Renal pelvis (tissue), 4 donors: ENCODE results near the gene GMDS. TPM values are rescaled to one million over a fixed set of nuclear protein-coding genes. Genes with fewer than 3 reads are reported as not detected.
A peak's percentile ranks its signal among the peaks of the same experiment; 100 is the strongest.

Source experiments
- DNase-seq: peaks from one replicate; pipeline ENCODE4 v3.0.0-alpha.2; 2013
- polyA plus RNA-seq, 3 donors: library from polyadenylated mRNA; unstranded; fragments of 120-200 nt; gene quantifications; one replicate each; pipeline ENCODE4 v1.2.1, GENCODE V29; 2013; ENCODE audit not compliant: insufficient read length in 3 of 3

GMDS gene
- polyA plus RNA-seq, 3 donors, result 66.8 to 76.2 (median 68.5) TPM

DNA sequence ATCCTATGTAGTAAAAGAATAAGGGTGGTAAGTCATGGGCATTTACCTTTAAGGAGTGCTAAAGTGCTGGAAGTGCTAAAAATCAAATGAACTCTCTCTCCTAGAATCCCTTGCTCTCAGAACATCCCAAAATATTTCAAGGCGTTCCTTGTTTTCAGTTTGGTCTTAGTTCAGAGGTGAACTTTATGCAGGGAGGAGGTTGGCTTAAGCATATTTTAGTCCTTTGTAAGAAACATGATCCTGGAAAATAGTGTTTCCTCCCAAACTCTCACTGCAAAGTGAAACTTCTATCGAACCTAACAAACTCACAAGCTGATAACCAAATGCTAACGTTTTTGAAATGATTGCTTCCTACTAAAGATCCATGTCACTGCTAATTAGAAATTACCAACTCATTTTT is 404.3 kb downstream of the GMDS start:
- no peak for DNase-seq

- no peak for DNase-seq
Observed at GRCh38 chr6:1840491-1841121, 404.8 kb downstream of the GMDS start.

- no peak for DNase-seq
Observed at GRCh38 chr6:1839361-1839760, 406.0 kb downstream of the GMDS start.

DNA sequence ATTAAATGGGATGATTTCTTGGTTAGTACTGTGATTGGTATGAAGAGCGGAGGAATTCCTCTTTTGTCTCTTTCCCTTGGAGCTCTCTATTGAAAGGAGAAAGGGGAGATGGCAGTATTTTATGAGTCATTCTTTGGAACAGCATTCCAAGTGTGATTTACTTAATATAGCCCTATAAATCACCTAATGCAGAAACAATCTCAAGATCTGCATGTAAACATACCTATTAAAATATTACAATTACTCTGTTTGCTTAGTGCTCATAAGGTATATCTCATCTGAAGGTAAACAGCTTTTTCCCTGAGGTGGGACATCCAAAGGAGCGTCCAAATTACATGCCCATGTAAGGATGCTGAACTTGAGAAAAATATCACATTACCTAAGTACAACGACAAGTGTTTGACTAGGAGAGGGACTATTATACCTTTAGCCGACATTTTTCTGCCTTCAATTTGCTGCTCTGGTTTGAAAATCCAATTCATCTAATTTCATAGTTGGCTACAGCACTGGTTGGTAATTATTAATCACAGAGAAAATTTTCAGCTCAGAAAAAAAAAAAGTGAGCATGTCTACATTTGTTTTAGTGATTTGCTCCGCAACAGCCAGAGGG is 406.7 kb downstream of the GMDS start:
- no peak for DNase-seq

DNA sequence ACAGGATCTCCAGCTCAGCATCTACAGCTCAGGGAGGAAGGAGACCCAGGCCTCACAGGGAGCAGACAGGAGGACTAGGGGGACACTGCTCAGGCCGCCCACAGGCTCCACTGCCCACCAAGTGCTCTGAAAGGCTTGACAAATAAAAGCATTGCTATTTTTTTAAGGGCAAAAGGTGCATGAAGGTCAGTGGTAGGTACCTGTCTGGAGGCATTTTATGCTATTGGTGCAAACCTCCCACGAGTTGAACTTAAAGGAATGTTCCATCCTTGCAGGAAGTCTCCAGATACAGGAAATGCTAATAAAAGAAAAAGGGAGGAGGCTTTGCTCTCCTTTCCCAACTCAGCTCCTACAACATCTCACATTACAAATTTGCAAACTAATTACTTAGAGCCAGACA is 407.6 kb downstream of the GMDS start:
- no peak for DNase-seq

DNA sequence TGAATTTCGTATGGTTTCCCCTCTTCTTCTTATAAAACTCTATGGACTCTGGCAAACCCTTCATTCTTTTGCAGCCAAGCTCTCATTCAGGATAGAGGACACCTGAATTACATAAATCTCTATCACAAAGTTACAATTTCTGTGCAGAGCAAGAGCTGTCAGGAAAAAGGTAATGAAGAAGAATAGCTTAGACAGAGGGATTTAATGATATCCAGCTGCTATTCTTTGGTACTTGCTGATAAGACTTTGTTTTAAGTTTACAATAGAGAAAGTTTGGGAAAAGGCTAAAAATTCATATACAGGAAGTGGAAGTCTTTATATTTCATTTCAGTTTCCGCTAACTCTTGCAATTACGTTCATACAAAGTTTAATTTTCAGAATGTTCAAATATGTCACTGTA is 408.7 kb downstream of the GMDS start:
- no peak for DNase-seq

GRCh38 chr6:1834646-1835516 is 410.5 kb downstream of the GMDS start:
- no peak for DNase-seq

- DNase-seq, result peak; percentile 83
Observed at GRCh38 chr6:1834207-1834606, 411.2 kb downstream of the GMDS start.

DNA sequence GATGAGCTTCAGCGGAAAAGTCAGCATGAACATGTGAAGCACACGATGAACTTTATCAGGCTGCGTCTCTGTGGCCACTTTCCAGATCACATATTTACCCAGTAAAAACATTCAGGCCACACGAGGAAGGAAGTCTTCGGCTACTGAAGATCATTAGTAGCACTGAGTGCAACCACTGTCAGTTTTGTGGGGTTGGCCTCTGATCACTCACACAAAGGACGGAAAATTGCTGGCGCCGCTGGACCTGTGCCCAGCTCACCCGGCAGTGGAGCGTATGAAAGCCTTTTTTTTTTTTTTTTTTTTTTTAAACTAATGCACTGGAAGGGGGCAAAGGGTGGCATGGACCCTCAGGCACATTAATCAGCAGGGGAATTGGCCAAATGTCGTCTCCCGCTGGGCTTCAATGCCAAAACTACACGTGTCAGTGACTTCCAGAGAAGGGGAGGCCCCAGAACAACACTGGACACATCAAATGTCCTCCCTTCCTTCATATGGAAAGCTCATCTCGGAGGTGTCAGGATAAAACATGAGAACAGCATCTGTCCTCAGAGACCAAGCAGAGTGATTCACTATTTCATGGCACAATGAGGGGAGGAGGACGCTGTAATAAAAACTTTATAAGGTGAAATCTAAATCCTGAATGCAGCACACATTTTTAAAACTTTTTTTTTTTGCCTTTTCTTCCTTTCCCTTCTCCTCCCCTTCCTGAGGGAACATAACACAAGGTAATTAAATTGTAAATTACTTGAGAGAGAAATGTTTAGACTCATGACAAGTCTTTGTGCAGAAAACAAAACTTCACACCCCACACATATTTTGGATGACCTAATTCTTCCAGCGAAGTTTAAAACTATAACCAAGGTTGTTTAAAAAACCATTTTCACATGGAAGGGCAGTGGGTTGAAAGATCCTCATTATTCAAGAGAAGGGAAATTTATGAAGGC is 412.3 kb downstream of the GMDS start:
- DNase-seq, result peak; percentile 90

DNA sequence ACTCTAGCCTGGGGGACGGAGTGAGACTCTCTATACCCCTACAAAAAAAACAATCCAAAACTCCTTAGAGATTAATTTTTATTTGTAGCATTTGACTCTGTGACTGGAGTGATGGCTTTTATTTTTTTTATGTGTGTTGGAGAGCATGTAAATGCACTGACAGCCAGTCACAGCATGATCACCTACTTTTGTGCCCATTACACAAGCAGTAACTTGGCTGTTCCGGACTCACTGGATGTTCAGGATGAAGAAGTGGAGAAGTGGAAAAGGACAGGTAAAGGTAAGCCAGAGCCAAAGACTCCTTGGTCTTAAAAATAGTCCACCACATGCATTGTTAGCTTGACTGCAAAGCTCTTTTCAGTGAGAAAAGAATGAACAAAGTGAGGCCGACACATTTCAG is 413.0 kb downstream of the GMDS start:
- no peak for DNase-seq

DNA sequence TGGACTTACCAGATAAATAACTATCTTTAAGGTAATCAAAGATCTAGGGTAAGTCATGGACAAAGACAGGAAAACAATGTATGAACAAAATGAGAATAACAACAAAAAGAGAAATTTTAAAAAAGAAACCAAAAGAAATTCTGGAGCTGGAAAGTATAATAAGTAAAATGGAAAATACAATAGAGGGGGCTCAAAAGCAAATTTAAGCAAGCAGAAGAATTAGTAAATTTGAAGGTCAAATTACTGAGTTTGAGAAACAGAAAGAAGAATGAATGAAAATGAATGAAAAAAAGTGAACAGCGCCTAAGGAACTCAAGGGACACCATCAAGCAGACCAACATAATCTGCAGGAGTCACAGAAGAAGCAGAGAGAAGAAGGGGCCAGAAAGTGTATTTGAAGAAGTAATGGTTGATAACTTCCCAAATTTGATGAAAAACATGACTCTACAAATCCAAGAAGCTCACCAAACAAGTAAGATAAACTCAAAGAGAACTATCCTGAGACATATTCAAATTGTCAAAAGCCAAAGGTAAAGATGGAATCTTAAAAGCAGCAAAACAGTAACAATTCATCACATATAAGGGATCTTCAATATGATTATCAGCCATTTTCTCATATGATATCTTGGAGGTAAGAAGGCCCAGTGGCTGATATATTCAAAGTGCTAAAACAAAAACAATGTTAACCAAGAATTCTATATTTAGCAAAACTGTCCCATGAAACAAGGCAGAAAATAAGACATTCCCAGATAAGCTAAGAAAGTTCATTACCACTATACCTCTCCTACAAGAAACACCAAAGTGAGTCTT is 417.2 kb downstream of the GMDS start:
- DNase-seq, result no peak

DNA sequence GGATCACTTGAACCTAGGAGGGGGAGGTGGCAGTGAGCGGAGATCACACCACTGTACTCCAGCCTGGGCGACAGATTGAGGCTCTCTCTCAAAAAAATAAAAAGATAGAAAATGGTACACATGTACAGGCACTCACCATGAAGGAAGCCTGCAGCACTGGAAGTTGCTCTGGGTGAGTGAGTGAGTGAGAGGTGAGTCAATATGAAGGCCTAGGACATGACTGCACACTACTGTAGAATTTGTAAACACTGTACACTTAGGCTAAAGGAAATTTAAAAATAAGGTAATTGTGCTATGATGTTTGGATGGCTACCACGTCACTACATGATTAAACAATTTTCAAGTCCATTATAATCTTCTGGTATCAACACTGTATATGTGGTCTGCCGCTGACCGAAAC is 419.5 kb downstream of the GMDS start:
- no peak for DNase-seq

GRCh38 chr6:1825277-1825676 is 420.1 kb downstream of the GMDS start:
- no peak for DNase-seq

DNA sequence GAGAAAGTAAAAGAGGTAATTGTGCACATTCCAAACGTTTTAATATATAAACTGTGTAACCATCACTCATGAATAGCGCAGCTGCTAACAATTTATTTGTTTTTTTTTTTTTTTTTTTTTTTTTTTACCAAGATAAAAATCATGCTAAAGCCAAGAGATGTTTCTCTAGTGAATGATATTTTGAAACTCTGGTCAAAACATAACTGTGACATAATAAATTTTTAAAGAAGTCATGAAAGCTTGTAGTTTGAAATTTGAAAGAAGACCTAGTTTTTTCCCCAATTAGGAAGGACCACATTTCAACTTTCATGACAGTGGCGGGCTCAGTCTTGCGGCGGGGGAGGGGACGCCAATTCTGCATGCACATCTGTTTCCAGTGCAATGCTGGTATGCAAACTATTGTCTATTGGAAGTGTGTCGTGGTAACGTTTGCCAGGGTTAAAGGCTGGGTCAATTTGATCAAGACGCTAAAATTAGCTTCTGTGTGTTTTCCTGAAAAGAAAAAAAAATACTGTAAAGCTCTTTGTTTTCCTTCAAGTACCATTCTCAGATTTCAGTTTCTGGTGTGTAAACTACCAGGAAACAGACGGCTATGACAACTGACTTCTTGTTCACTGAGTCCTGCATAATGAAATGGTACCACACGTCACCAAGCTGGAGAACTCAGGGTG is 423.8 kb downstream of the GMDS start:
- DNase-seq, result no peak

DNA sequence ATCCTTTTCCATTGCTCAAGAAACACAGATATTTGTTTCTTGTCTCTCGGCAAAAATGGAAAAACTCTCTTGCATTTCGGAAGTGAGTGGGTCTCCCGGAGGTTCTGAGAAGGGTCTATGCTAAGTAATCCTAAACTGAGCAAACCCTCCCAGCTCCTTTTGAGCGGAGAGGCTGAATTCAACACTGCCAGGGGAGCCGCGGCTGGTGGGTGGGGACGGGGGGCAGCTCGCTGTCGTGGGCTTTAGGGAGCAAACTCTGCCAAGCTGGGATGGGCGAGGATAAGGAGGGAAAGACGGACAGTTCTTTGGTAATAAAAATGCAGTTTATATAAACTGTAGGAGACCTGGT is 424.3 kb downstream of the GMDS start:
- DNase-seq, result no peak

DNA sequence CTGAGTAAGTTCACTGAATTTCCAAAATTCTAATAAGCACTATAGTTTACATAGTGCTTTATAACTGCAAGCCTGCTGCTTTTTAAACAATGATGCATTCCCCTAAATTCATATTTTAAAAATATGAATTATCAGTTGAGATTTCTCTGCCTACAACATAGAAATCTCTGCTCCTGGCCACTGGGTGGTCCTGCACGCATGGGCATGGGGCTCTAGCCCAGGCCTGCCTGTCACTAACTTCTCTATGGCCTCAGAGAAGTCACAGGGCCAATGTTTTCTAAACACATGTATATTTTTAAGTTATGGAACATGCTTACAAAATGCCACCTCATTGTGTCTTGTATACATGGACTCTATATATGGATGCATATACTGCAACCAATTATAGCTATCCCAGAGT is 424.7 kb downstream of the GMDS start:
- DNase-seq, result no peak

DNA sequence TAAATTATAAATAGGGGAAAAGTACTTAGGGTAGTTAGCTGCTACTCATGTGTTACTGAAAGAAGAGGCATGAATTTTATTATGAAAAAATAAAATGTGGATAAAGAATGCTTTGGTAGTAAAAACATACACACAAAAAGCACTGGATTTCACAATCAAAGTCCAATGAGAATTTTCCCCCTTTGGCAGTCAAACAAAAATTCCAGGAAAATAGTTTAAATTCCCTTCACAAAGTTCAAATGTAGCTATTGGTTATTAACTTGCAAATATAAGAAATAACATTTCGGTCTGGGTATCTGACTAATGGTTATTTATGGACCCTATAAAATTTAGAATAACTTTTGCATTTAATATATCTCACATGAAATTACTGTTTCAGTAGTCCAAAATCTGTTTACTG is 425.2 kb downstream of the GMDS start:
- no peak for DNase-seq

DNA sequence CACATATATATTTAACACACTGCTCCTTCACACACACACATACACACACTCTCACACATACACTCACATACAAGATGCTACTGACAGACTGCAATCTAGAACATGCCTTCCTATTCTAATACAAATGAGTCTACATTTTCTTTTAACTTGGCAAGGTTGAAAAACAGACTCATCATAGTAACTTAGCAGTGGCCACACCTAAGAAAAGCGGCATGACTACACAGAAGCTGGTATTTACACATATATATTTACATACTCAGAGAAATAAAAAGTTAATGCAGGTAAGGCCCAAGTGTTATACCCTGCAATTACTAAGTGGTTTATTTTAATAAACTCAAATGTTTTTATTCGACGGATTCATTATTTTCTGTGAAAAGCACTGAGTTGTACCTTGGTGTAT is 426.4 kb downstream of the GMDS start:
- DNase-seq, result no peak

DNA sequence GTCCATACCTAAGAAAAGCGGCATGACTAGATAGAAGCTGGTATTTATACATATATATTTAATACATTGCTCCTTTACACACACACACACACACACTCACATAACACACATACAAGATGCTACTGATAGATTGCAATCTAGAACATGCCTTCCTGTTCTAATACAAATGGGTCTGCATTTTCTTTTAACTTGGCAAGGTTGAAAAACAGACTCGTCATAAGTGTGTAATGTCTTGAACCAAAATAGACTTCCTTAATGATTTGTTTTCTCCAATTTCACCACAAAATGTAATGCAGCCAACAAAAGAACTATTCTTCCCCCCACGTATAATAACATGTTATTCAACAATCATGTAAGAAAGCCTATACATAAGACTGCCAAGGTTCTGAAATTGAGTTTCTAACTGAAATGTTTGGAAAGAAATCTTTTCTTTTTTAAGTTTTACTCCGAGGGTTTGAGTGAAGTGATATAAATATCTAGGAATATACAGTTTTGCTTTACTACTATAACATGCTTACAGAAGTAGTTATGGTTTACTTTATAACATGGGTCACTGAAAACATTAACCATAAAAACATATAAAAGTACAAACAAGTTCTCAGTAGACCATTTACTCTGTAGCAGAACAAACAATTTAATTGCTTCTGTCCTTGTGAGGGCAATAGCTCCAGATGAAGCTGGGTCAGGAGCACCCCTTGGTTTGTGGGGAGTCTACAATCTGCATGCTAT is 428.2 kb downstream of the GMDS start:
- DNase-seq, result no peak
